ENCODE measurements around the gene TMOD1. TPM values are rescaled to one million over a fixed set of nuclear protein-coding genes. Genes with fewer than 3 reads are reported as not detected.

TMOD1 gene
- total RNA-seq, 4 donors from 2014 or later = 82.3 to 202 (median 175) TPM

GRCh38 chr9:97550386-97550785 is 48.9 kb downstream of the TMOD1 start:
- intact Hi-C loops (cut with DNase I; ENCODE audit: low total_unique reads) = no loop called here
- no peak overlapping the region for H3K4me3 ChIP-seq
- H3K36me3 ChIP-seq = peaks cover 0 to 51% of the 10 kb centered on the region in 2 donors
- H3K27me3 ChIP-seq = no peaks in the 10 kb centered on the region
- peaks cover 8 to 17% of the 10 kb centered on the region in 2 donors for H3K4me1 ChIP-seq
- TF ChIP-seq POLR2A (IDR thresholded peaks at IDR 0.05) = no peak
- TF ChIP-seq, protein P1, sequence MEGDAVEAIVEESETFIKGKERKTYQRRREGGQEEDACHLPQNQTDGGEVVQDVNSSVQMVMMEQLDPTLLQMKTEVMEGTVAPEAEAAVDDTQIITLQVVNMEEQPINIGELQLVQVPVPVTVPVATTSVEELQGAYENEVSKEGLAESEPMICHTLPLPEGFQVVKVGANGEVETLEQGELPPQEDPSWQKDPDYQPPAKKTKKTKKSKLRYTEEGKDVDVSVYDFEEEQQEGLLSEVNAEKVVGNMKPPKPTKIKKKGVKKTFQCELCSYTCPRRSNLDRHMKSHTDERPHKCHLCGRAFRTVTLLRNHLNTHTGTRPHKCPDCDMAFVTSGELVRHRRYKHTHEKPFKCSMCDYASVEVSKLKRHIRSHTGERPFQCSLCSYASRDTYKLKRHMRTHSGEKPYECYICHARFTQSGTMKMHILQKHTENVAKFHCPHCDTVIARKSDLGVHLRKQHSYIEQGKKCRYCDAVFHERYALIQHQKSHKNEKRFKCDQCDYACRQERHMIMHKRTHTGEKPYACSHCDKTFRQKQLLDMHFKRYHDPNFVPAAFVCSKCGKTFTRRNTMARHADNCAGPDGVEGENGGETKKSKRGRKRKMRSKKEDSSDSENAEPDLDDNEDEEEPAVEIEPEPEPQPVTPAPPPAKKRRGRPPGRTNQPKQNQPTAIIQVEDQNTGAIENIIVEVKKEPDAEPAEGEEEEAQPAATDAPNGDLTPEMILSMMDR (IDR thresholded peaks at IDR 0.05 in 4 of 5, conservative IDR thresholded peaks at IDR 0.05 in 1 of 5) = no peak
- no peak for ATAC-seq
- no peak overlapping the region for H3K27ac ChIP-seq
- H3K9me3 ChIP-seq = no peaks in the 10 kb centered on the region
- in situ Hi-C loops (cut with MboI; ENCODE audit: low sequenced_read_pairs in 4 of 4) = no loop called here
- no peak for DNase-seq

DNA sequence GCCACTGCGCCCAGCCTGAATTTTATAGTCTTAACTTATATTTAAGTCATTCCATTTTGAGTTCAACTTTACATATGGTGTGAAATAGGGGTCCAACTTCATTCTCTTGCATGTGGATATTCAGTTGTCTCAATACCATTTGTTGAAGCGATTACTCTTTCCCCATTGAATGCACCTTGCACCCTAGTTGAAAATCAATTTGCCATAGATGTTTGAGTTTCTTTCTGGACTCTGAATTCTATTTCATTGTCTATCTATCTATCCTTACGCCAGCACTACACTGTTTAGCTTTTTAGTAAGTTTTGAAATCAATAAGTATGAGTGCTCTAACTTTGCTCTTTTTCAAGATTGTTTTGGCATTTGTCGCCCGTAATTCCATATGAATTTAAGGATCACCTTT is 49.8 kb downstream of the TMOD1 start:
- Histone ChIP-seq H3K4me1 (peaks cover 0 to 12% of the 10 kb centered on the region in 2 donors), H3K4me3 (no peak overlapping the region), H3K9me3 (no peaks in the 10 kb centered on the region), H3K27me3 (no peaks in the 10 kb centered on the region), H3K36me3 (peaks cover 0 to 47% of the 10 kb centered on the region in 2 donors), H3K27ac (no peak overlapping the region)
- TF ChIP-seq POLR2A (IDR thresholded peaks at IDR 0.05) = no peak
- TF ChIP-seq, protein P1 (IDR thresholded peaks at IDR 0.05 in 4 of 5, conservative IDR thresholded peaks at IDR 0.05 in 1 of 5) = no peak
- in situ Hi-C loops (cut with MboI; ENCODE audit: low sequenced_read_pairs in 4 of 4) = no loop called here
- ATAC-seq (no peak), DNase-seq (no peak)
- intact Hi-C loops (cut with DNase I; ENCODE audit: low total_unique reads) = no loop called here

DNA sequence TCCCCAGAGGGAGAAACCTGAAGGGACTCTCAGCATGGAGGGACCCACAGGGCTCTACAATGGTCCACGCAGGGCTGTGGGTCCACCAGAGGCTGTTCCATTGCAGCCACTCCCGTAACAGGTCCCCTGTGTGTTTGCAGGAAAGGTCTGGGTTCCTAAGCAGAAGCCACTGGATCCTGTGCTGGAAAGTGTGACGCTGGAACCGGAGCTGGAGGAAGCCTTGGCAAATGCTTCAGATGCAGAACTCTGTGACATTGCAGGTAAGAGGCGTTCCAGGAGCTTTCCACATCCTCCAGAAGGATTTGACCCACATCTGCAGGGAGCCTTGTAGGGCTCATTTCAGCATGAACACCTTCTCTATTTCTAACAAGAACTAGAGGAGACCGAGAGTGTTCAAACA is 51.7 kb downstream of the TMOD1 start:
- DNase-seq (peak in 1 of 2 donors; percentile 8), ATAC-seq (no peak)
- intact Hi-C loops (cut with DNase I; ENCODE audit: low total_unique reads) (no loop called here), in situ Hi-C loops (cut with MboI; ENCODE audit: low sequenced_read_pairs in 4 of 4) (no loop called here)
- Histone ChIP-seq H3K4me1 (peaks cover 13 to 27% of the 10 kb centered on the region in 2 donors), H3K4me3 (no peak overlapping the region), H3K27ac (peak overlapping the region in 2 of 4 donors; percentile 6 to 85), H3K27me3 (no peaks in the 10 kb centered on the region), H3K9me3 (no peaks in the 10 kb centered on the region), H3K36me3 (peaks cover 0 to 28% of the 10 kb centered on the region in 2 donors)
- TF ChIP-seq, protein P1 (IDR thresholded peaks at IDR 0.05 in 4 of 5, conservative IDR thresholded peaks at IDR 0.05 in 1 of 5) = no peak
- TF ChIP-seq POLR2A (IDR thresholded peaks at IDR 0.05) = no peak

- TF ChIP-seq, protein P1 (IDR thresholded peaks at IDR 0.05 in 4 of 5, conservative IDR thresholded peaks at IDR 0.05 in 1 of 5) = no peak
- no peak for TF ChIP-seq POLR2A (IDR thresholded peaks at IDR 0.05)
- no peaks in the 10 kb centered on the region for H3K9me3 ChIP-seq
- in situ Hi-C loops (cut with MboI; ENCODE audit: low sequenced_read_pairs in 4 of 4) (no loop called here), intact Hi-C loops (cut with DNase I; ENCODE audit: low total_unique reads) (no loop called here)
- ATAC-seq (no peak), DNase-seq (peak in 1 of 2 donors; percentile 8)
- peaks cover 20 to 34% of the 10 kb centered on the region in 2 donors for H3K4me1 ChIP-seq
- H3K27me3 ChIP-seq = no peaks in the 10 kb centered on the region
- H3K36me3 ChIP-seq = peaks cover 0 to 24% of the 10 kb centered on the region in 2 donors
- peak overlapping the region in 3 of 4 donors; percentile 85 to 95 (median 90) for H3K27ac ChIP-seq
- H3K4me3 ChIP-seq = no peak overlapping the region
Observed at GRCh38 chr9:97553841-97554240, 52.4 kb downstream of the TMOD1 start.

Measured in gastrocnemius medialis (tissue), 4 donors.